Measurements from ENCODE around the gene SLC13A2. TPM values are rescaled to one million over a fixed set of nuclear protein-coding genes. Genes with fewer than 3 reads are reported as not detected.
"Not testable (repeated sequence)": the region's sequence is repeated elsewhere in the genome, so short reads cannot be mapped to it uniquely, and the experiment has no call there.

SLC13A2 gene
- total RNA-seq, 1 experiment from 2014 or later: not detected

DNA sequence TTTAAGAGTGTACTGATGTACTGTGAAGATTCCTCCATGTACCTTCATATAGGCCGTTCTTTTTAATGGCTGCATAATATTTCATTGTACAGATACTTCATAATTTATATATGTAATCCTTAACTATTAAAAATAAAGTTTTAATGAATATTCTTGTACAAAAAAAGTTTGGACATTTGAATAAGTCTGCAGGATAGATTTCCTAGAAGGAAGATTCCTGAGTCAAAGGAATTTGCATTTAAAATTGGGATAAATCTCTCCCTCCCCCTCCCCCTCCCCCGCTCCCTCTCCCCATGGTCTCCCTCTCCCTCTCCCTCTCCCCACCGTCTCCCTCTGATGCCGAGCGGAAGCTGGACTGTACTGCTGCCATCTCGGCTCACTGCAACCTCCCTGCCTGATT lies 15.6 kb upstream of the SLC13A2 start:
- no peaks in the 10 kb centered on the region for H3K79me1 ChIP-seq (ENCODE audit: insufficient read depth, low read depth, low read length, poor library complexity, severe bottlenecking)
- no peaks in the 10 kb centered on the region for H3K4me1 ChIP-seq (ENCODE audit: insufficient read depth, low read length)
- no peak overlapping the region for H2BK15ac ChIP-seq (ENCODE audit: low read depth, low read length)
- no peak overlapping the region for H4K8ac ChIP-seq (replicated peaks; ENCODE audit: insufficient read length, low read depth, low read length)
- H2BK120ac ChIP-seq (ENCODE audit: low read depth, low read length, poor library complexity, severe bottlenecking): no peak overlapping the region
- H4K20me1 ChIP-seq (ENCODE audit: control insufficient read depth, insufficient read depth, insufficient read length): no peaks in the 10 kb centered on the region
- no peaks in the 10 kb centered on the region for H3K23me2 ChIP-seq (ENCODE audit: insufficient read length, low read depth, low read length, poor library complexity, severe bottlenecking)
- no peaks in the 10 kb centered on the region for H3K27me3 ChIP-seq (ENCODE audit: insufficient read depth, low read length)
- DNase-seq: no peak
- TF ChIP-seq, protein P1, sequence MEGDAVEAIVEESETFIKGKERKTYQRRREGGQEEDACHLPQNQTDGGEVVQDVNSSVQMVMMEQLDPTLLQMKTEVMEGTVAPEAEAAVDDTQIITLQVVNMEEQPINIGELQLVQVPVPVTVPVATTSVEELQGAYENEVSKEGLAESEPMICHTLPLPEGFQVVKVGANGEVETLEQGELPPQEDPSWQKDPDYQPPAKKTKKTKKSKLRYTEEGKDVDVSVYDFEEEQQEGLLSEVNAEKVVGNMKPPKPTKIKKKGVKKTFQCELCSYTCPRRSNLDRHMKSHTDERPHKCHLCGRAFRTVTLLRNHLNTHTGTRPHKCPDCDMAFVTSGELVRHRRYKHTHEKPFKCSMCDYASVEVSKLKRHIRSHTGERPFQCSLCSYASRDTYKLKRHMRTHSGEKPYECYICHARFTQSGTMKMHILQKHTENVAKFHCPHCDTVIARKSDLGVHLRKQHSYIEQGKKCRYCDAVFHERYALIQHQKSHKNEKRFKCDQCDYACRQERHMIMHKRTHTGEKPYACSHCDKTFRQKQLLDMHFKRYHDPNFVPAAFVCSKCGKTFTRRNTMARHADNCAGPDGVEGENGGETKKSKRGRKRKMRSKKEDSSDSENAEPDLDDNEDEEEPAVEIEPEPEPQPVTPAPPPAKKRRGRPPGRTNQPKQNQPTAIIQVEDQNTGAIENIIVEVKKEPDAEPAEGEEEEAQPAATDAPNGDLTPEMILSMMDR (conservative IDR thresholded peaks at IDR 0.05): no peak
- peaks cover 1 to 5% (median 2%) of the 10 kb centered on the region in 3 experiments; a peak in 3 of 7 replicates for H3K36me3 Mint-ChIP-seq (ENCODE audit: insufficient read depth in 1 of 3, low read depth in 3 of 3)
- no peak overlapping the region for H2AK5ac ChIP-seq (ENCODE audit: insufficient read length, low read length)
- H3K27me3 Mint-ChIP-seq (ENCODE audit: low read depth): peaks cover 12% of the 10 kb centered on the region
- no peaks in the 10 kb centered on the region for H3K4me1 Mint-ChIP-seq
- no CpG with 5 or more reads among the region's 6 CpGs for WGBS (ENCODE audit: extremely low coverage, insufficient read length, low lambda C conversion rate)
- no peak overlapping the region for H3K4ac ChIP-seq (ENCODE audit: low read depth, low read length)
- no peak overlapping the region for H2BK12ac ChIP-seq (ENCODE audit: insufficient read length, low read depth, low read length)
- H3K18ac ChIP-seq (ENCODE audit: insufficient read length, low read depth, low read length): no peak overlapping the region
- no peak overlapping the region for H2BK20ac ChIP-seq (ENCODE audit: low read depth, low read length, poor library complexity, severe bottlenecking)
- no peak overlapping the region for H3K4me2 ChIP-seq (ENCODE audit: insufficient read depth, insufficient read length, low read length)
- H3K9me3 Mint-ChIP-seq: peaks cover 19% of the 10 kb centered on the region in 2 experiments
- no peak overlapping the region for H2AFZ ChIP-seq (ENCODE audit: low read length)
- H3K56ac ChIP-seq (ENCODE audit: insufficient read length, low read depth, low read length): no peak overlapping the region
- no peak overlapping the region for H3K9ac ChIP-seq (ENCODE audit: extremely low read depth, insufficient read length, low read length)
- H3K14ac ChIP-seq (ENCODE audit: insufficient read depth, low read length): no peak overlapping the region
- H4K5ac ChIP-seq (ENCODE audit: insufficient read length, low read depth, low read length): no peak overlapping the region
- H3K27ac ChIP-seq (ENCODE audit: insufficient read length, low read depth, low read length): no peak overlapping the region
- no peak overlapping the region for H4K91ac ChIP-seq (ENCODE audit: insufficient read length, low read depth, low read length)
- H3T11ph ChIP-seq (ENCODE audit: low read length): no peak overlapping the region
- no peak overlapping the region for H3K27ac Mint-ChIP-seq
- H3K9me3 ChIP-seq (ENCODE audit: control insufficient read depth, low read depth, low read length): no peaks in the 10 kb centered on the region
- H3K4me3 Mint-ChIP-seq: no peak overlapping the region
- H3K23ac ChIP-seq (ENCODE audit: insufficient read length, low read depth, low read length): no peak overlapping the region
- no peaks in the 10 kb centered on the region for H3K79me2 ChIP-seq (ENCODE audit: insufficient read depth, low read length)
- H2BK5ac ChIP-seq (ENCODE audit: insufficient read length, low read length): no peak overlapping the region

- H2BK12ac ChIP-seq (ENCODE audit: insufficient read length, low read depth, low read length); H3K79me1 ChIP-seq (ENCODE audit: insufficient read depth, low read depth, low read length, poor library complexity, severe bottlenecking); H3K14ac ChIP-seq (ENCODE audit: insufficient read depth, low read length); H4K8ac ChIP-seq (replicated peaks; ENCODE audit: insufficient read length, low read depth, low read length); H2BK5ac ChIP-seq (ENCODE audit: insufficient read length, low read length); H3K36me3 Mint-ChIP-seq (ENCODE audit: insufficient read depth in 1 of 3, low read depth in 3 of 3); H2BK20ac ChIP-seq (ENCODE audit: low read depth, low read length, poor library complexity, severe bottlenecking); H3K27me3 Mint-ChIP-seq (ENCODE audit: low read depth); H3K4me2 ChIP-seq (ENCODE audit: insufficient read depth, insufficient read length, low read length); H3K27ac Mint-ChIP-seq; H3K9me3 ChIP-seq (ENCODE audit: control insufficient read depth, low read depth, low read length); H4K20me1 ChIP-seq (ENCODE audit: control insufficient read depth, insufficient read depth, insufficient read length); DNase-seq; H3K56ac ChIP-seq (ENCODE audit: insufficient read length, low read depth, low read length); H3K23me2 ChIP-seq (ENCODE audit: insufficient read length, low read depth, low read length, poor library complexity, severe bottlenecking); H2AK5ac ChIP-seq (ENCODE audit: insufficient read length, low read length); H4K5ac ChIP-seq (ENCODE audit: insufficient read length, low read depth, low read length); H2BK15ac ChIP-seq (ENCODE audit: low read depth, low read length); H3K18ac ChIP-seq (ENCODE audit: insufficient read length, low read depth, low read length); H2BK120ac ChIP-seq (ENCODE audit: low read depth, low read length, poor library complexity, severe bottlenecking); H3K4me3 Mint-ChIP-seq; H3K9ac ChIP-seq (ENCODE audit: extremely low read depth, insufficient read length, low read length); H3K4me1 ChIP-seq (ENCODE audit: insufficient read depth, low read length); H2AFZ ChIP-seq (ENCODE audit: low read length); H3T11ph ChIP-seq (ENCODE audit: low read length); H3K27me3 ChIP-seq (ENCODE audit: insufficient read depth, low read length); H3K4ac ChIP-seq (ENCODE audit: low read depth, low read length); H3K79me2 ChIP-seq (ENCODE audit: insufficient read depth, low read length); H3K27ac ChIP-seq (ENCODE audit: insufficient read length, low read depth, low read length); H4K91ac ChIP-seq (ENCODE audit: insufficient read length, low read depth, low read length); H3K4me1 Mint-ChIP-seq; H3K23ac ChIP-seq (ENCODE audit: insufficient read length, low read depth, low read length): not testable (repeated sequence)
- peaks cover 19% of the 10 kb centered on the region in 2 experiments for H3K9me3 Mint-ChIP-seq
- no CpG with 5 or more reads among the region's 32 CpGs for WGBS (ENCODE audit: extremely low coverage, insufficient read length, low lambda C conversion rate)
Observed at GRCh38 chr17:28458881-28459280, 14.6 kb upstream of the SLC13A2 start.
